Mucosa of gallbladder (tissue), 1 donor: ENCODE data around the gene PABPC1L. TPM values are rescaled to one million over a fixed set of nuclear protein-coding genes. Genes with fewer than 3 reads are reported as not detected.

Experiments
- DNase-seq: peaks from one replicate; pipeline ENCODE4 v3.0.0-alpha.2; 2020; ENCODE audit warnings: low spot score
- total RNA-seq: library from RNA; stranded (reverse); gene quantifications from one replicate; pipeline ENCODE4 v1.2.1, GENCODE V29; 2021
- donor health status: DM: no; HTN: no; CAD: no.

Gene PABPC1L
- total RNA-seq, 1 donor from 2014 or later, result 64.4 TPM

DNA sequence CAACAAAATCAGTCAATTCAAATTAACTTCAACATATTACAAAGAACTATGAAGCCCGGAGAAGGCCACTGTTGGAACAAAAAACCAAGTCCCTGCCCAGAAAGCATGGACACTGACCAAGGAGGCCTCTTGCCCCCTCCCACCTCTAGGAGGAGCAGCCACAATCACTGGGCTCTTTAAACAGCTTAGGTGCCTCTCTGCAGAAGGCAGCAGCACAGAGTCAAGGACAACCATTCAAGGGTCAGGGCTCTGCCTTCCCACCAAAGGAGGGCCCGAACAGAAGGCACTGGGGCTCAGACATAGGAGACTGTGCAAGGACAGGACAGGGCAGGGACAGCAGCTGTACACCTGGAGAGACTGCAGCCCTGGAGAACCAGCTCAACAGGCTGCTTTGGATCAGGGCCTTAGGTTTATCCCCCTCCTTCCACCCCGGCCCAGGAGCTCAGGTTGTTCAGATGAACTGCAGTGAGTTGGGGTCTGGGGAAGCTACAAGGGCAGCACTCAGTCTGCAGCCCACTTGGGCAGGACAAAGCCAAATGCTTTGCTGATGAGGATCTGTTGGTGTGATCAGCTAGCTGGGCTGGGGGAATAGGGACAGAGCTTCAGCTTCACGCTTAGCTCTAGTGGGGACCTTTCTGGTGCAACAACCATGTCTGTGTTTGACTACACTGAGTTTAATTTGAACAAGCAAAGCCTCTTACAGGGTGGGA is 32.6 kb downstream of the PABPC1L start:
- DNase-seq, result no peak

DNA sequence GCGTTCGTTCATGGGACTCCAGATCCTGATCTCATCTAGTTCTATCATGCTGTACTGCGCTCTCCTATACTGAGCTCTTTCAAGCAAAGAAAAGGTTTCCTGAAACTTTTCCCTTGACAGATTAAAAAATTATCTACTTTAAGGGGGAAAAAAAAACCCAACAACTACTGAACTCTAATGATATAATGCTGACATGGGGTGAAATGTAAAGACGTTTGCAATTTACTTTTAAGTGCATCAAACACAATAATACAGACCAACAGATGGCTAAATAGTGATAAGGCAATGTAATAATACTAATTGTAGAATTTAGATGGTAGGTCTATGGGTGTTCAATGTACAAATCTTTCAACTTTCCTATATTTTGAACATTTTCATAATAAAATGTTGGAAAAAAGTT is 34.0 kb downstream of the PABPC1L start:
- DNase-seq, result no peak

DNA sequence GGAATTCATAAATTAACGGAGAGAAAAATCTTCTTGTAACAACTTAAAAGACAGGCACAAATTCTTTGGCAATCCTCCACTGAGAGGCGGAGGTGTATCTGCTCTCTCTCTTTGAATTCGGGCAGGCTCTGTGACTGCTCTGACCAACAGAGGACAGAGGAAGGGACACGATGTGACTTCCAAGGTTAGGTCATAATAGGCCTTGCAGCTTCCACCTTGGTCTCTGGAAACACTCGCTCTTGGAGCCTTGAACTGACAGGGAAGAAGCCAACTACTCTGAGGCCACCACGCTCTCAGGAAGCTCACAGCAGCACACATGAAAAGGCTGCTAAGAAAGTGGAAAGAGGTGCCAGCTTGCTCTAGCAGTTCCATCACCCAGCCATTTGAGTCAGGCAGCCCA is 35.4 kb downstream of the PABPC1L start:
- DNase-seq, result no peak

DNA sequence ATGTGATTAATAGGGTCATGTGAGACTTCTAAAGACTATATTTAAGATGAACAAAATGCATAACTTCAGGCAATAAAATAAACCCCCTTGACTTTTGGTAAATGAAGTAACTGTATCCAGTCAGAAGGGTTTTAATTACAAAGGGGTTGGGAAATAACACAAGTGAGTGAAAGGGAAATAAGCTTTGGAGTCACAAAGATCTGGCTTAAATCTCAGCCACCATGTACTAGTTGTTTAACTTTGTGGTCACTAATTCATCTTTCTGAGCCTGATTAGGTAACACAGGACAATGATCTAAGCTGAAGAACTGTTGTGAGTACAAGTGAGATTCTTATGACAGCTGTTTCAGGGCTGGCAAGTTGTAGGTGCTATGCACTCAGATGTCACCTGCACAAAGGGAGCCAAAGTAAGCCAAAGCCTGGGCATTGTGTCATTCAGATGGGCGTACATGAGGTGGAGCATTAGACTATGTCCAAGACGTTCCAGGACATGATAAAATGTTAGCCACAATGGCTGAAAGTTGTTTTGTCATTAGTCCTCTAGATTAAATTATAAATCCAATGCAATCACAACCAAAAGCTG is 36.5 kb downstream of the PABPC1L start:
- no peak for DNase-seq

DNA sequence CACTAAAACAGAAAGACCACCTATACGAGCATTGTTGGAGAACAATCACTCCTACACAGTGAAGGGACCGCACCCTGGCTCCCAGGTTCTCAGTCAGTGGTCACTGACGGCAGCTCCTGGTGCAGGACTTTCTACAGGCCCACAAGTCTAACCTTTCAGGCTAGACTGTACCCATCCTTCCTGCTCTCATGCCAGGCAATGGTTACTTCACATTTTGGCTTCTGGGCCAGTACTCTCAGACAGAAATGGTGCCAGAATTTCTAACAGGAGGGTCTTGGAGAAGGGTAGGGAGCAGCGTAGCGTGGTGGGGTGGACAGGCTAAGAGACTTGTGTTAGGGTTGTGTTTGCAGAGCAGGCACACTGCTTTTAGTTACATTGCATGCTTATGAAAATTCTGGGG is 38.2 kb downstream of the PABPC1L start:
- no peak for DNase-seq

DNA sequence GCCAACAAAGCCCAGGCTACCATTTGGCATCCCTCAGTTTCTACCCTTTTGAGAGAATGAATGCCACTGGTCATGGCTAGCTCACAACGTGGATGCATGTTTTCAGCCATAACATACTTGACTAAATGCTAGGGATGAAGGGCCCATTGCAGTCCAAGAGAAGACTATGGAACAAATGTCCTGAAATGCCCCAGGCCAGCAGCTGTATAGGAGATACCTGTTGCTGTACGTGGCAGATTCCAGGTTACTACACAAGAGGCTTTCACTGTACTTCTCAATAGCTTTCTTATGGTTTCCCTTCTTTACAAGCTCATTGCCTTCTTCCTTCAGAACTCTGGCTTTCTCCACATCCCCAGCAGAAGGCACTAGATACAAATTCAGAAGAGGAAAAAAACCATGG is 38.7 kb downstream of the PABPC1L start:
- DNase-seq, result no peak

DNA sequence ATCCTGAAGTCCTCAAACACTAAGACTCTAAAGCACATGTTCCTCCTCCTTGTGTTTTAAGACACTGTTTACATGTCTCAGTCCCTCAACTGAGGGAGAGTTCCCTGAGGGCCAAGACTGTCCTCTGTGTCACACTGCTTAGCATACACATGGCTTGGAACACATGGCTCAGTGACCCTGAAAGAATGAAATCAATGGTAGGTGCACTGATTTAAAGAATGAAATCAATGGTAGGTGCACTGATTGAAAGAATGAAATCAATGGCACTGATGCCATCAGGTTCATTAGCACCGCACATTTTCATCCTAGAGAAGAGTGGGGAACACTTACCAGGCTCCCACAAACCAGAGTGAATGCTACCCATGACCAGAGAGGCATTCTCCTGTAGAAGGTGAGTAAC is 40.5 kb downstream of the PABPC1L start:
- no peak for DNase-seq

DNA sequence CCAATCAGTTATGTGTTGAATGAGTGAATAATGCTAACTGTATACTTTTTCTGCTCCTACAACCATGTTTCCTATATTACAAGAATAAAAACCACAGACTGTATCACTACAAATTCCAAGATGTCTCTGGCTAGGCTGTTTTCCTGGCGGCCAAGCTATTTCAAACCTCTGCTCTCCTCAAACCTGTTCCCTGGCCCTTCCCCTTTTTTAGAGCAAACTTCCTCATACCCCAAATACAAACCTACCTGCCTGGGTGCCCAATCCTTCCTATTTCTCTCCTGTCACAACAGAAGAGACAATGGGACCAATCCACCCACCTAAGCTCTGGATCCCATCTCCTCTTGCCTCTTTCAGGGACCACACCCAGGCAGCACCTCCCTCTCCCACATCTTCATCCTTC is 42.9 kb downstream of the PABPC1L start:
- no peak for DNase-seq

DNA sequence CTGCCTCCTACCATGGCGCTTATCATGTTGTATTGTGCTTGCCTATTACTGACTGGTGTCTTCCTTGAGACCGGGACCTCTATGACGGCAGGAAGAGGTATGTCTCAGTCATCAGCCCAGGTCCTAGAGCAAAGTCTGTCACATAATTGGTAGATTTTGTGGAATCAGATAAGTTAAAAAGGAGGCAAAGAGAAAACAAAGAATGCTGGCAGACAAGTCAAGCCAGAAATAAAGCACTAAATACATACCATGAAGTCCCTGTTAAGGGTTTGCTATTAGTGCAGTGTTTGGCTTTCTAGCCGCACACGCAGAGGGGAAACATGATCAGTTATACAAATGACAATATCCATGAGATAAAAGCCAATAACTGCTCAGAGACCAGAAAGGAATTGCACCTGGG is 44.4 kb downstream of the PABPC1L start:
- DNase-seq, result no peak

DNA sequence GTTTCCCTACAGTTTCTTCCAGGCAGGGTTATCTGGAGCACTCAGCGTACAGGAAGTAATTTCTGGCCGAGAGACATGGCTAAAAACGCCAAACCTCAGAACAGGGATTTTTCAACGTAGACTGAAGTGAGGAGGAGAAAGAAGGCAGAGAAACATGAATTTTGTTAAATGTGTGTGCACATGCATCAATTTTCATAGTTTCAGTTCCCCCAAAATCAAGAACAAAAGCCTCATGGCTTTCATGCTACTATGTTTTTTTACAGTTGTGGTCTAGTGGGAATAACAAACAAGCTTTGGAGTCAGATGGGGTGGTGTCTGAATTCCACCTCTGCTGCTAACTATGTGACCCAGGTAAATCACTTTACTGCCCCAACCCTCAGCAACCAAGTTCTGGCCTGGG is 45.4 kb downstream of the PABPC1L start:
- no peak for DNase-seq

DNA sequence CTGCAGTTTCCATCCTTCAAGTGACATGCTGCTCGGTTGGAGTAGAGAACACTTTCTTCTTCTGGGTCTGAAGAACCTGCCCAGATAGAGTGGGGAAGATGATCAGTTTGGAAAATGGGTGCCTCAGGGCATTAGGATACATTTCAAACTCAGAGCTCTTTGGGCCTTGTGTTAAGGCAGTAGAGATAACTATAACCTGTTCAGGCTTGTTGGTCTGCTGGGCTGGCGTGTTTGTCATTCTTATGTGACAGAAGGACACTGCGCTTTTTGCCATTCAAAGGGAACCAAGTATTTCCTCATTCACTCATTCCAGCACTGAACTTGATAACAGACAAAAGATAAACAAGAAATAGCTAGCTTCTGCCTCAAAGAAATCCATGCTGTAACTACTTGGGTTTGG is 46.5 kb downstream of the PABPC1L start:
- DNase-seq, result no peak

DNA sequence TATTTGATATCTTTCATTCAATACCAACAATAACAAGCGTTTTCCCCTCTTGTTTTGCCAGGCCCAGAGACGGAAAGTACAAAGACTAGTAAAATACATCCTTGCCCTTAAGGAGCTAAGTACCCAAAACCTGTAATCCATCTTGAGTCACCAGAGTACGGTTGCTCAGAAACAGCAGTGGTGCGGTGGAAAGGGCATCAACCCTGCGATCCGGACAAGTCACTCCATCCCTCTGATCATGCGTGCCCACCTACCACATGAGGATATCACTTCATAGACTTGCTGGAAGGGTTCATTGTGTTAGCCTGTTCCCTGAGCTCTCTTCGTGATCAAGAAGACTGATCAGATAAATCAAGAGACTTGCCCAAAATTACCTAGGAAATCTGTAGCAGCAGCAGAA is 48.4 kb downstream of the PABPC1L start:
- DNase-seq, result no peak

DNA sequence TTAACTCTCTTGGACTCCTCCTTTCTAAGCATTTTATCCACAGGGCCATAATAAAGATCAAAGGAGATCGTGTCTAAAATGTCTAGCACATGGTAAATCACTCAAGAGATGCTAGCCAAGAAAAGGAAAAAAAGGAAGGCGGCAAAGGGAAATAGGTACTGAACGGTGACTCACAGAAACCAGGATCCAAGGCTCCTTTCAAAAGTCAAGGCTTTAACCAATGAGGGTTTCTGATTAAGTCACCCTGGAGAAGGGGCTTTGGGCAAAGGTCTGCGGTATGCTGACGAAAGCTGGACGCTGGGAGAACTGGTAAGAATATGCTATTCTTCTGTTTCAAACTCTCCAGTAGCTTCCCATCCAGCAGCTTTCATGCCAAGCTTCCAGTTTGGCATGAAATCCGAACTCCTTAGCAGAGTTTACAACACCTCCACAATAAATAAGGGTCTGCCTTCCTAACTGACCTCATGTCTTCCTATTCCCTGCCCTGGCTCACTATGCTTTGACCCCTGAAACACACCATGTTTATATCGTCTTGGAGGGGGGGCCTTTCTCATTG is 49.3 kb downstream of the PABPC1L start:
- no peak for DNase-seq

DNA sequence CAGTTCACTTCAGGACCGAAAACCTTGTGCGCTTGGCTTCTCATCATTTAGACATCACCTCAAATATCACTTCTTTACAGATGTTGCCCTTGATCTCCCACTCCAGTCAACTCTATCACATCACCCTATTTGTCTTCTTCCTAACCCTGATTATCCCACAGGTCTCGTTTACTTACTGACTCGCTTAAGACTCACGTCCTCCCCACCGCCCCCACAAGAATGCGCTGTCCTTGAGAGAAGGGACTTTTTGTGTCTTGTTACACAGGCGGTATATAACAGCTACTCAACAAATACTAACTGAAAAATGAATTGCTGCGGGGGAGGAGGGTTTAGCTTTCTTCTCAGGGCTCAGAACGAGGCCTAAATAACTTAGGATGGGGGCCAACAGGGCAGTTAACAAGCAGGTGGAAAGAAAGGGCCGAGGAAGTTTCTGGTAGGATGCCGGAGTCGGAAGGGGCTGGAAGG is 49.8 kb downstream of the PABPC1L start:
- DNase-seq, result no peak

DNA sequence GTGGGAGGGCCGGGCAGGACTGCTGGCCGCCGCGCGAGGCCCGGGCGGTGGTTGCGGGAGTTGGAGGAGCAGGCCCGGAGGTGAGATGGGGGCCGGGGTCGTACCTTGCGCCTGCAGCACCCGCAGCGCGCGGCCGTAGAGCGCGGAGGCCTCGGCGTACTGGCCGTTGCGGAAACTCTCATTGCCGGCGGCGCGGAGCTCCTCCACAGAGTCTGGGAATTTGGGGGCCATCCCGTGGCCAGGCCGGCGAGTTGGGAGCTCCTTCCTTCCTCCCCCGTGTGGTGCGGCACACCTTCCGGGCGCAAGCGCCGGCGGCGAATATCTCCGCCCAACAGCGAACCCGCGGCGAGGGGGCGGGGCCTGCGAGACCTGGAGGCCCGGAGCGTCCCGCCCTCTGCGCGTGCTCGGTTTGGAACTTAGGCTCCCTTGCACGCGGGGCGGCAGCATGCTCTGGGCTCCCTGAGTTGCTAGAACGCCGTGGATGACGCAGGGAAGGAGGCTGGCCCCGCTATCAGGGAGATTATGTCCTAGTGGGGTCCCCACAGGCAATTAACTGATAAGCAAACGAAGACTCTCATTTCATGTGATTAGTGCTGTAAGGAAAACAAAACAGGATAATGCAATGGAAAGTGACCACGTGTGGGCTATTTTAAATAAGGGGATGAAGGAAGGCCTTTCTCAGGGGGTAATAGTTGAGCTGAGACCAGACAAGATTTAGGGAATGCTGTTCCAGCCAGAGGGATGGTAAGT is 50.4 kb downstream of the PABPC1L start, which contains the start of gene TOMM34:
Gene TOMM34, minus strand, starts transcription at position 295 of the 750 bp plus-strand sequence. Its CDS starts 64 bp downstream, at position 231.
- peak; percentile 95 for DNase-seq

DNA sequence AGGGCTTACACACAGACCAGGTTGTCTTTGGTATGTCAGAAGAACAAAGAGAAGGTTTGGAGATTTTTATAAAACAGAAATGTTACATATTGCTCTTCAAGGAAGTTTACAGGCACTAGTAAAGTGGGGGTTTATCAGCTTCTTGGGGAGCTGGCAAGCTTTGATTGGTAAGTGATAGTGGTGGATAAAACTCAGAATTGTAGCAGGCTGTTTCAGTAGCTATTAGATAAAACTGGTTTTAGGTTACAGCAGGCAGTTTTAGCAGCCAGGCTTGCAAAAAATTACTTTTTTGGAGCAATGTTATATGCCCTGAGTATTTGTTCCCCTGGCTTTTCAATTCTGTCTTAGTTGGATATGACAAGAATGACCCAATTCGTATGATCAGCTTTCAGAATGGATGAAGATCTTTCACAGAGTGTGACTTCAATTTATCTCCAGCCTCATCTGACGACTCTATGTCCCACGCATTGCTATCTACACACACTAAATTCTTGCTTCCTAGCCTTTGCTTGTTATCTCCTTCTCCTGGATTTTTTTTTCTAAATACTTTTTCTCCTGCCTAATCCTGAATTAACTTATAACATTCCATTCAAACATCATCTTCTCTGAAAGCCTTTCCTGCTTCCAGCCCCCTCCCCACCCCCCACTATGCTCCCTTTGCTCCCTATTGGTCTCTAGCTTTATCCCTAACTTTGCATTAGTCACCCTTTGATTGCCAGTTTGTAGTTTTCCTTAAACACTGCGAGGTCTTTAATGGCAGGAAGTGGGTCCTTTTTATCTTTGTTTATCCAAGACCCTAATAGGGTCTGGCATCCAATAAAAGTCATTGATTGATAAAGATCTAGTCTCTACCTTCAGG is 51.4 kb downstream of the PABPC1L start:
- no peak for DNase-seq

DNA sequence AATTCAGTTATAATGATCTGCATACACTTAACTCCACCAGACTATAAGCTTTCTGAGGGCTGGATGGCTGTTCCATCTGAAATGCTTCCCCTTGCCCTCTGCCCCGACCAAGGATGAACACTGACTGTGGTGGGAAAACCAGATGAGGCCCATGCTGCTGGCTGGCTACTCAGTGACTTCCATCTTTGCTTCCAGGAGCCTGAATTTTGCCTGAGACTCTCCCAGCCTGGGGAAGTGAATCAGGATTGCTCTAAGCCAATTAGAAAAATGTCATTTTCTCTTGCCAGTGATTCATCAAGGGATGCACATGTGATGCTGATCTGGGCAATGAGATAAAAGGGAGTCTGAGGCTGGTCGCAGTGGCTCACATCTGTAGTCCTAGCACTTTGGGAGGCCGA is 52.0 kb downstream of the PABPC1L start:
- no peak for DNase-seq

DNA sequence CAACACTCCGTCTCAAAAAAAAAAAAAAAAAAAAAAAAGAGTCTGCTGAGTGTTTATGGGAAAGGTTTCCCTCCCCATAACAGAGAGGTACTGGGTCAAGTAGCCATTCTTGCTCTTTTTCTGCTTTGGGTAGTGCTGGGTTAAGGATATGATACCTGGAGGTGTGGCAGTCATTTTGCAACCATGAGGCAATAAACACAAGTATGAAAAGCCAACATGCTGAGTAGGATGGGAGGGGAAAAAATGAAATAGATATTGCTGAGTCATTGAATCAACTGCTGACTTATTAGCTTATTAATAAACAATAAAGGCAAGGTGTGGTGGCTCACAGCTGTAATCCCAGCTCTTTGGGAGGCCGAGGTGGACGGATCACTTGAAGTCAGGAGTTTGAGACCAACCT is 52.6 kb downstream of the PABPC1L start:
- DNase-seq, result no peak

DNA sequence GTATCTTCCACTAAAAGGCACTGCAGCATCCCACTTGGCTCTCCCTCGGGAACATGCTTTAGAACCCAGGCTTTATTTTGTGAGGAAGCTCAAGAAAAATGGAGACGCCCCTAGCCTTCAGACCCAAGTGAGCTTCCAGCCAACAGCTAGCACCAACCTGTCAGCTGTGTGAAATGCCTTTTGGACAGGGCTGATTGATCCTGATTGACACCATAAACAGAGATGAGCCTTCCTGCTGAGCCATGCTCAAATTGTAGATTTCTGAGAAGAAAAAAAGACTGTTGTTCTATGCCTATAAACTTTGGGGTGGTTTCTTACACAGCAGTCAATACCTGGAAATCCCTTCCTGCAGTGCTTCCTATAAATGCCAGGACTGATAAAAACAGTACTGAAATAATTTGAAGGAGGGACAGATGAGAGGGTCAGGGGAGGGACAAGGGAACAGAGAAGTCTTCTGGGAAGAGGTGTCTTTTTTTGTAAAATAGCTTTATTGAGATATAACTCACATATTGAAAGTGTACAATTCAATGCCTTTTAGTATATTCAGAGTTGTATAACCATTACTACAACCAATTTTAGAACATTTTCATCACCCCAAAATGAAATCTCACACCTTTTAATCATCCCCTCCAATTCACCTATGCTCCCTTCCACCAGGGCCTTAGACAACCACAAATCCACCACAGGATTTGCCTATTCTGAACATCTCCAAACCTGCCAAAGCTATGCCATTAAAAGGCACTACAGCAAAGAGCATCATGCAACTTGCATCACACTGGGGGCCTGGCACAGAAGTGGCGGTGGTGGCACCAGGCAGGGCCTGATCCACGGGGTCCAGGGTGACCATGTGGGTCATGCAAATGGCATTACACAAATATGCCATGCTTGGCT is 53.7 kb downstream of the PABPC1L start:
- DNase-seq, result no peak

DNA sequence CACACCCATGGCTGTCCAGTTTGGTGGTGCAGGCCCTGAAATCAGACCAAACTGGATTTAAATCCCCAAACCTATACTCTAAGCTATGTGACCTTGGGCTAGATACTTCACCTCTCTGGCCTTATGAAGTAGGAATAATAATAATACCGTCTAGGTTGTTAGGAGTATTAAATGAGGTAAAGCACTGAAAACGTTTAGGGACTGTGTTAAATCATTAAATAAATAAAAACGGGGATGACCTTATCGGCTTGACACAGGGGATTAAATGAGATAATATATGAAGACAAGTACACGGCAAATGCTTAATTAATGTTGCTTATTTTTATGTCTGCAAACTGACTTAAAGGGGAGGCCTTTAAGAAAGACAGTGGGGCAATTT is 55.8 kb downstream of the PABPC1L start:
- no peak for DNase-seq
